C4-2B (cell line): ENCODE results near the gene ANAPC4.

Experiments used
- CTCF ChIP-seq: fragments of 450-650 bp; conservative IDR thresholded peaks from 2 replicates; pipeline ENCODE4 v1.5.1; 2017; ENCODE audit warnings: mild to moderate bottlenecking
- ZFX ChIP-seq: fragments of 450-650 bp; IDR thresholded peaks from 2 replicates; pipeline ENCODE4 v1.6.1; 2017

DNA sequence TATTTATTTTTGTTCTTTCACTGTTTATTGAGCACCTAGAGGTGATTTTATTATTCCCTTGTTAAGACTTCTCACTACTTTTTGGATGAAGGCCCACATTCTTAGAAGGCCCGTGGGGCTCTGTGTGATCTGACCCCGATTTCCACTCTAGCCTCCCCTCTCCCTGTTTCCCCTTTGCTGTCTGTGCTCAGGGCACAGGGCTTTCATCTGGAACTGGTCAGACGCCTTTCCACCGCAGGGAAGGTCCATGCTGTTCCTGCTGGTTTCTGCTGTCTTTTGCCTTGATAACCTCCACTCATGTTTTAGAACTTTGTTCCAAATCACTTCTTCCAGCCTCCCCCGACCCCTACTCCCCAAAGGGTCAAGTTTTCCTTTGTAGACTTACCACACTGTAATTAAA lies 31.3 kb upstream of the ANAPC4 start:
- TF ChIP-seq CTCF (no peak), ZFX (no peak)
